GM18499 (cell line): ENCODE measurements around the gene MBOAT1.
"Not testable (repeated sequence)": the region's sequence is repeated elsewhere in the genome, so short reads cannot be mapped to it uniquely, and the experiment has no call there.

Experiments used
- ATAC-seq: cut with Tn5 transposase; IDR thresholded peaks from one replicate; pipeline ENCODE4 v1.9.1; 2021; ENCODE audit warnings: moderate number of reproducible peaks; ENCODE audit not compliant: insufficient read depth, unreplicated experiment

The MBOAT1 gene

GRCh38 chr6:20204512-20204894 is 7.8 kb downstream of the MBOAT1 start:
- no peak for ATAC-seq

- ATAC-seq, result no peak
Measured at GRCh38 chr6:20203561-20204511, 8.4 kb downstream of the MBOAT1 start.

- ATAC-seq, result no peak
Measured at GRCh38 chr6:20202699-20203302, 9.5 kb downstream of the MBOAT1 start.

GRCh38 chr6:20202324-20202658 is 10.0 kb downstream of the MBOAT1 start:
- peak; percentile 34 for ATAC-seq

DNA sequence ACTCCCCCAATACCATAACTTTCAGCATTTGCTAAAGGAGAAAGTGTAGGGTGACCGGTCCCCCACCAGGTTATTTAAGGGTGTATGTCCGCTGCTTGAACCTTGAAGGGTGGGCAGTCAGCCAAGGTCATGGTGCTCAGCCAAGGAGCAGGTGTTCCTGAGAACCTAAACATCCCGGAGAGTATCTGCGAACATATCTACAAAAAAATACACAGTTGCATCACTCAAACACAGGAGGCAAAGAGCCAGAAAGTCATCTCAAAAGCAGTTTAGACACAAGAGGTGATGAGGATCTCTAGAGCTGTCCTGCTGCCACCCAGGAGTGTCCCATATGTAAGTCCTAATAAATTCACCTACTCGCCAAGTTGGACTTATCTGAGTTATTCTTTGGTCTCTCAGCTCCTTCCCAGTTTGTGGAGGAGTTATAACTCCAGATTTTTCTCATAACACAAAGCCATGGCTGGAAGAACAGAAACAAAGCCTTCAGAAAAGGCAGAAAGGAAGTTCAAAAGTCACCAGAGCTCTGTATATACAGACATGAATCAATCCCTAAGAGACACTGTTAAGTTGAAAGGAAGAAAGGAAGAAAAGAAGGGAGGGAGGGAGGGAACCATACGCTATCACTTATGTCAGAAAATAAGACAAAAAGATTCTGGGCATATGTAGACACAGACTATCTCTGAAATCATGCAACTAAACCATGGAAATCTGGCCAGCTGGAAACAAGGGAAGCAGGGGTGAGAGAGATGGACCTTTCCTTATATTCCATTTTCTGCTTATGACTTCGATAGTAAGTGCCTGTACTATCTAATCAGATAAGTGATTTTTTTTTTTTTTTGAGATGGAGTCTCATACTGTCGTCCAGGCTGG is 11.3 kb downstream of the MBOAT1 start:
- ATAC-seq, result no peak

DNA sequence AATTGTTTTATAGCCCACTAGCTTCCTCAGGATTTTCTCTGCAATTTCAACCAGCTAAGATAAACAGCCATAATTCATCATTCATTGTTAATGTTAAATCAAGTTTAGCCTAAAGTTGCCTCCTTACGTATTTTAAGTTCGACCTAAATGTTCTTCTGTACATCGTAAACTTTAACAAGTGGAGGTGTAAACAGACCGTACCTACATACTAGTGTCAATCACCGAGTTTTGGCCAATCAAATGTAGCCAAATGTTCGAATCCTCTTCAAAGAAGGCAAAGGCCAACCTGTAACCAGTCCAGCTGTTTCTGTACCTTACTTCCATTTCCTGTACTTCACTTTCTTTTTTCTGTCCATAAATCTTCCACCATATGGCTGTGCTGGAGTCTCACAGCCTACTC is 13.5 kb downstream of the MBOAT1 start:
- ATAC-seq, result no peak

DNA sequence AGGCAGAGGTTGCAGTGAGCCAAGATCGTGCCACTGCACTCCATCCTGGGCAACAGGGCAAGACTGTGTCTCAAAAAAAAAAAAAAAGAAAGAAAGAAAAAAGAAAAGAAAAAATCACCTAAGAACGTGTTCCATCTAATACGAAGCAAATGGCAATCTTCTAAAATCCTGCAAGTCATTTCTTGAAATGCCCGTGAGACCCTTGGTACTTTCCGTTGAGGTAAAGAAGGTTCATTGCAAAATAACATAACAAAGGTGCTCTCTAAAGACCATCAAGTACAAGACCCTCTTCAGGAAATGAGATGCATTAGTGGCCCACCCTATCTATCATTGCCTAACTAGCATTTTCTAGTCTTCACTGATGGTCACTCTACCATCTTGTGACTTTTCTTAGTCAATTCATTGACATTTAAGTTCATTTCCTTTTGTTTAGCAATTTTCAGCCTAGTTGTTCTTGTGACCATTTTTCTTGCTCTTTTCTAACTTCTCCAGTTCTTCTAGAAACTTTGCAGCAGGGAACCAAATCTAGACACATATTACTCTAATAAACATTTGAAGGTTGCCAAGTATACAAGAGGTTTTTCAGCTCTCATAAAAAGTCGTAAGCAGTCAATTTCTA is 14.0 kb downstream of the MBOAT1 start:
- no peak for ATAC-seq

DNA sequence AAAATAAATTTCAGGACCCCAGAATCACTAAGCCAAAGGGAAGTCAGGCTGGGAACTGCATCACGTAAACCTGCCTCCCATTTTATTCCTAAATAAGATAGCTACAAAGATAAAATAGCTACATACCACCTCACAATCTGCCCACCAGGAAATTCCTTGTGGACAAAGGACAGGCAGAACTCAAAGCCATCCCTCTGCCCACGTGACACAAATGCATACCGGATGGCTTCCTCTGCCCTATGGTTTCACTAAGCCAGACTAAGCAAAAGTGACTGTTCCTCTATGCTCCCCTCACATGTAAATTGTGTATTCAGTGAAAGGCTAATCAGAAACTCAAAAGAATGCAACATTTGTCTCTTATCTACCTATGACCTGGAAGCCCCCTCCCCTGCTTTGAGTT is 15.0 kb downstream of the MBOAT1 start:
- ATAC-seq, result no peak

- no peak for ATAC-seq
Measured at GRCh38 chr6:20192625-20193024, 19.6 kb downstream of the MBOAT1 start.

DNA sequence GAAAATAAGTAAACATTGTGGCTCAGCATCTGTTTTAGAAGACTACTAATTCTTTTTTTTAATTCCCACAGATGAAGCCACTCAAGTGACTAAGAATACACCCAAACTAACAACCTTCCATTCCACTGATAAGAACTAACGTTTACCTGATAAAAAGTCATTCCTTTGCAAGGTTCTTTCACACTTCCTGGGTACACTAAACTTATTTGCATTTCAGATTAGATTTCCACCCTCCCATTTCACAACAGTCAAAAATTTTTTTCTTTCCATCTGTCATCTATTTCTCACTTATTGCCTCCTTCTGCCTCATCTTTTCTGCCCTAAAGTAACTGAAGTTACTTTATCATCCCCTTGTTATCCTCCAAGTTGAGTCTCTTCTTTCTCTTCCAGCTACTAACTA is 20.3 kb downstream of the MBOAT1 start:
- no peak for ATAC-seq

DNA sequence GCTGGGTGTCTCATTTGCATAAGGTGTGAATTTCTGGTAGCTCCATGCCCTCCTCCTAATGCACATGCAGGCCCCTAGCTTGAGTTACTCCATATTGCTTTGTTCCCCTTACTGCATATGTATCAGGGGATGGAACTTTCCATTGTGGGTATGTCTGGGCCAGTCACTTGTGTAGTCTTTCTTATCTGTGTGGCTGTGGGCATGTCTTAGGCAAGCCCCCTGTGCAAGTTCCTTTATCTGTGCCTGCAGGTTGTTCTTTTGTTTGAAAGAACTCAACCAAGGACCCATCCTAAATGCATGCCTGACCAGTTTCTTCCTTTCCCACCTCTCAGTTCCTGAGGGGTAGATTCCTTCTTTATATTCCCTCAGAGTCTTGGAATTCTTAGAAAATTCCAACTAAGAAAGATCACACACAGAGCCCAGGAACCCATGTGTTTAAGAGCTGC is 23.6 kb downstream of the MBOAT1 start:
- no peak for ATAC-seq

DNA sequence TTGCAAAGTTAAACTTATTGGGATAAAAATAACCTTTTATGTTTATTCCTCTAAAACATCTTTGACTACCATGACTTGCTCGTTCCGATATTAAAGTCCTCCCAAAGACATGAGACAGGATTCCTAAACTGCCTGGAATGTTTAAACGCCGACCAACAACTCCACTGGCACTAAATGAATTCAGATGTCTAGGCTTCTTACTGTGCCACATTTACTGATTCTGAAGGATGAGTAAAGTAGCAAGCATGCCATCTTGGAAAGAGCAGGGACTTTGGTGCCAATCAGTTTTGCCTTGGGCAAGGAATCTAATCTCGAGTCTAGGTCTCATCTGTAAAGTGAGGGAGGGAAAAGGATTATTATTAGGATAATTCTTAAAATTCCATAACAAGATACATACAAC is 25.3 kb downstream of the MBOAT1 start:
- ATAC-seq, result no peak

GRCh38 chr6:20183706-20184105 is 28.6 kb downstream of the MBOAT1 start:
- ATAC-seq, result no peak

DNA sequence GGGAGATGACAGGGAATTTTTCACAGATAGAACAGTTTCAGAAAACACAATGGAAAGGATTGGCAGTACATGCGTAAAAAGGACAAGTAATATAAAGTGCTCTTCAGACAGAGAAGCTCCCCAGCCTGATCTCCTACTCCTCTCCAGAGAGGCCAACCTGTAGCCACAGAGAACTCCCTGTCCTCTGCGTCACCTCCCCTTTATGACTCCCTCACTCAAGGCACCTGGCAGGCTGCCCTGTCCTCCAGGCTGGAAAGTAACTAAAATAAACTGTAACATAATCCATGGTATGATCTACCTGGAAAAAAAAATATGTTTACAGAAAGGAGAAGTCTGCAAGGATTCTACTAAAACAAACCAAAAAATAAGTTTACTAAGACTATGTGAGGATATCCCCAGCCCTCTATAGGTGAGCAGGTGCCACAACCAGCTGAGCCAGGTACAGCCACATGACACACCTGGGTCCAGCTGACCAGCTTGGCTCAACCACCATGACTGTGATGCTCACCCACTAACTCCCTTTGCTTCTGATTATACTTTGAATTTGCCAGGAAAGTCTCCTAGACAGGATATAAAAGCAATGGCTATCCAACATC is 29.2 kb downstream of the MBOAT1 start:
- no peak for ATAC-seq

GRCh38 chr6:20182069-20182468 is 30.2 kb downstream of the MBOAT1 start:
- no peak for ATAC-seq

GRCh38 chr6:20180935-20181334 is 31.3 kb downstream of the MBOAT1 start:
- no peak for ATAC-seq

DNA sequence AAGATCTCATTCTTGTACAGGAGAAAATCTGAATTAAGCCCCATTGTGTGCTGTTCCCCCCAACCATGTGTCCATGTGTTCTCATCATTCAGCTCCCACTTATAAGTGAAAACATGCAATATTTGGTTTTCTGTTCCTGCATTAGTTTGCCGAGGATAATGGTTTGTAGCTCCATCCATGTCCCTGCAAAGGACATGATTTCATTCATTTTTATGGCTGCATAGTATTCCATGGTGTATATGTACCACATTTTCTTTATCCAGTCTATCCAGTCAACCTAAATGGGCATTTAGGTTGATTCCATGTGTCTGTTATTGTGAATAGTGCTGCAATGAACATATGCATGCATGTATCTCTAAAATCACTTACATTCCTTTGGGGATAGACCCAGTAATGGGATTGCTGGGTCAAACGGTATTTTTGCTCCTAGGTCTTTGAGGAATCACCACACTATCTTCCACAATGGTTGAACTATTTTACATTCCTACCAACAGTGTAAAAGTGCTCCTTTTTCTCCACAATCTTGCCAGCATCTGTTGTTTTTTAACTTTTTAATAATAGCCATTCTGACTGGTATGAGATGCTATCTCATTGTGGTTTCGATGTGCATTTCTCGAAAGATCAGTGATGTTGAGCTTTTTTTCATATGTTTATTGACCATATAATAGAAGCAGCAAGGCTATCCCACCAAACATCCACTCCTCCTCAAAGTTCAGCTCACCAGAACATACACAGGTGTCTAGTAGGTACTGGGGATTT is 32.8 kb downstream of the MBOAT1 start:
- ATAC-seq, result not testable (repeated sequence)

- ATAC-seq, result no peak
Measured at GRCh38 chr6:20178327-20178726, 33.9 kb downstream of the MBOAT1 start.

- no peak for ATAC-seq
Measured at GRCh38 chr6:20175810-20176410, 36.4 kb downstream of the MBOAT1 start.
